GM23338 (cell line): Measurements from ENCODE around the gene RNF130. TPM values are rescaled to one million over a fixed set of nuclear protein-coding genes. Genes with fewer than 3 reads are reported as not detected.

Experiments
- ATAC-seq: fragments of 200-7000 bp; cut with Tn5 transposase; 3 replicates; pipeline ENCODE4 v1.9.1; 2020
- DNase-seq: peaks from one replicate; pipeline ENCODE4 v3.0.0-alpha.2; 2015; ENCODE audit warnings: low spot score
- H2AFZ ChIP-seq: fragments of 200-600 bp; sonication (generic); 2 replicates; pipeline ENCODE4 v1.8.0; 2016; ENCODE audit warnings: antibody characterized with exemption, mild to moderate bottlenecking, moderate library complexity
- H3F3A ChIP-seq: fragments of 200-600 bp; sonication (generic); replicated peaks from 2 replicates; pipeline ENCODE4 v1.8.0; 2017; ENCODE audit warnings: antibody characterized with exemption, mixed run types, low read depth
- H3K27ac ChIP-seq: fragments of 200-600 bp; sonication (generic); 2 replicates; pipeline ENCODE4 v1.6.1; 2016; ENCODE audit warnings: low read depth
- H3K27me3 ChIP-seq: fragments of 200-600 bp; sonication (generic); 2 replicates; pipeline ENCODE4 v1.8.0; 2016; ENCODE audit warnings: mild to moderate bottlenecking, mixed run types, moderate library complexity; ENCODE audit not compliant: insufficient read depth
- H3K36me3 ChIP-seq: fragments of 200-600 bp; sonication (generic); 2 replicates; pipeline ENCODE4 v1.8.0; 2016; ENCODE audit warnings: mild to moderate bottlenecking; ENCODE audit not compliant: insufficient read depth
- H3K4me1 ChIP-seq: fragments of 200-600 bp; sonication (generic); 2 replicates; pipeline ENCODE4 v1.8.0; 2016; ENCODE audit warnings: mild to moderate bottlenecking, moderate library complexity; ENCODE audit not compliant: insufficient read depth
- H3K4me2 ChIP-seq: fragments of 200-600 bp; sonication (generic); 2 replicates; pipeline ENCODE4 v1.7.1; 2017; ENCODE audit warnings: mixed run types
- H3K4me3 ChIP-seq: fragments of 200-600 bp; sonication (generic); 2 replicates; pipeline ENCODE4 v1.6.1; 2016; ENCODE audit warnings: mixed run types
- H3K79me2 ChIP-seq: fragments of 200-600 bp; sonication (generic); replicated peaks from 2 replicates; pipeline ENCODE4 v1.8.0; 2017; ENCODE audit warnings: mild to moderate bottlenecking; ENCODE audit not compliant: insufficient read depth
- H3K9me2 ChIP-seq: fragments of 200-600 bp; sonication (generic); 2 replicates; pipeline ENCODE4 v1.8.0; 2017; ENCODE audit not compliant: insufficient read depth
- H4K20me1 ChIP-seq: fragments of 200-600 bp; sonication (generic); replicated peaks from 2 replicates; pipeline ENCODE4 v1.8.0; 2017; ENCODE audit warnings: mild to moderate bottlenecking; ENCODE audit not compliant: insufficient read depth
- H3K27ac Mint-ChIP-seq: 2 replicates; pipeline ENCODE4 v1.8.0; 2020; ENCODE audit warnings: inconsistent platforms, mild to moderate bottlenecking, moderate library complexity, mixed read lengths
- H3K27me3 Mint-ChIP-seq: 3 replicates; pipeline ENCODE4 v1.8.0; 2022; ENCODE audit warnings: low read depth, mild to moderate bottlenecking, moderate library complexity, mixed read lengths, inconsistent platforms; ENCODE audit not compliant: insufficient read depth, poor library complexity
- H3K36me3 Mint-ChIP-seq: 3 replicates; pipeline ENCODE4 v1.8.0; 2021; ENCODE audit warnings: low read depth, mild to moderate bottlenecking, inconsistent platforms, moderate library complexity, mixed read lengths
- H3K4me1 Mint-ChIP-seq: 3 replicates; pipeline ENCODE4 v1.8.0; 2020; ENCODE audit warnings: mild to moderate bottlenecking, inconsistent platforms, mixed read lengths
- H3K4me3 Mint-ChIP-seq: 3 replicates; pipeline ENCODE4 v1.8.0; 2021; ENCODE audit warnings: moderate library complexity, mild to moderate bottlenecking, inconsistent platforms, mixed read lengths
- H3K9me3 Mint-ChIP-seq: 3 replicates; pipeline ENCODE4 v1.8.0; 2020; ENCODE audit warnings: moderate library complexity, mild to moderate bottlenecking, inconsistent platforms, mixed read lengths
- ETS1 ChIP-seq: IDR thresholded peaks from 2 replicates; pipeline ENCODE4 v1.6.1; 2016; ENCODE audit warnings: antibody characterized with exemption
- EZH2 ChIP-seq: fragments of 200-600 bp; sonication (generic); IDR thresholded peaks from one replicate; pipeline ENCODE4 v1.8.0; 2017; ENCODE audit warnings: antibody characterized with exemption, mild to moderate bottlenecking, low read depth; ENCODE audit not compliant: unreplicated experiment
- EZH2phosphoT487 ChIP-seq: fragments of 200-600 bp; sonication (generic); IDR thresholded peaks from one replicate; pipeline ENCODE4 v1.8.1; 2018; ENCODE audit warnings: antibody characterized with exemption; ENCODE audit not compliant: unreplicated experiment
- JUNB ChIP-seq: IDR thresholded peaks from one replicate; pipeline ENCODE4 v1.6.1; 2016; ENCODE audit warnings: antibody characterized with exemption; ENCODE audit not compliant: unreplicated experiment
- NANOG ChIP-seq: IDR thresholded peaks from 2 replicates; pipeline ENCODE4 v1.6.1; 2016; ENCODE audit warnings: antibody characterized with exemption, borderline replicate concordance
- POLR2AphosphoS5 ChIP-seq: IDR thresholded peaks from 2 replicates; pipeline ENCODE4 v1.6.1; 2016; ENCODE audit warnings: antibody characterized with exemption, low read depth
- ZNF331 ChIP-seq: fragments of 250-450 bp; sonication (Bioruptor Pico); IDR thresholded peaks from 2 replicates; pipeline ENCODE4 v1.5.0; 2020; ENCODE audit warnings: low read depth, mild to moderate bottlenecking, moderate library complexity
- polyA plus RNA-seq: library from polyadenylated mRNA; unstranded; fragments of >200 nt; fragmentation: Nextera tagmentation; extraction: Ambion mirVana; gene quantifications from 2 replicates; pipeline ENCODE4 v1.2.1, GENCODE V29; 2016
- total RNA-seq: library from RNA; depleted of rRNA; stranded (reverse); fragments of >200 nt; shearing (Covaris generic); gene quantifications from 2 replicates; pipeline ENCODE4 v1.2.3, GENCODE V29; 2014
- TF ChIP-seq, protein P1 (sequence below): IDR thresholded peaks from one replicate; pipeline ENCODE4 v1.6.1; 2018; ENCODE audit warnings: antibody characterized with exemption; ENCODE audit not compliant: unreplicated experiment
- TF ChIP-seq, protein P2 (sequence below), 2 experiments: fragments of 200-600 bp in 1 of 2; sonication (generic) in 1 of 2; conservative IDR thresholded peaks; 2 replicates each; pipeline versions ENCODE4 v1.5.1 to v1.6.1; 2016 to 2017; ENCODE audit warnings: antibody characterized with exemption in 2 of 2, low read depth in 2 of 2, mild to moderate bottlenecking in 2 of 2, moderate library complexity in 1 of 2
- TF ChIP-seq, protein P3 (sequence below): fragments of 250-450 bp; sonication (Bioruptor Pico); IDR thresholded peaks from 2 replicates; pipeline ENCODE4 v1.5.0; 2020; ENCODE audit warnings: mild to moderate bottlenecking, moderate library complexity

RNF130 gene
- total and polyA plus RNA-seq, 2 experiments from 2014 or later: 60.1 to 97.3 TPM

GRCh38 chr5:179909224-179909623, 162.3 kb downstream of the RNF130 start:
- Mint-ChIP-seq H3K27ac (no peak overlapping the region), H3K4me1 (peaks cover 2% of the 10 kb centered on the region; the same call in 1 of the 3 replicates), H3K36me3 (peaks cover 11% of the 10 kb centered on the region; the same call in 2 of the 3 replicates), H3K27me3 (peaks cover 14% of the 10 kb centered on the region), H3K9me3 (no peaks in the 10 kb centered on the region; the same call in 2 of the 3 replicates), H3K4me3 (no peak overlapping the region)
- H2AFZ ChIP-seq: no peak overlapping the region
- TF ChIP-seq, protein P1, sequence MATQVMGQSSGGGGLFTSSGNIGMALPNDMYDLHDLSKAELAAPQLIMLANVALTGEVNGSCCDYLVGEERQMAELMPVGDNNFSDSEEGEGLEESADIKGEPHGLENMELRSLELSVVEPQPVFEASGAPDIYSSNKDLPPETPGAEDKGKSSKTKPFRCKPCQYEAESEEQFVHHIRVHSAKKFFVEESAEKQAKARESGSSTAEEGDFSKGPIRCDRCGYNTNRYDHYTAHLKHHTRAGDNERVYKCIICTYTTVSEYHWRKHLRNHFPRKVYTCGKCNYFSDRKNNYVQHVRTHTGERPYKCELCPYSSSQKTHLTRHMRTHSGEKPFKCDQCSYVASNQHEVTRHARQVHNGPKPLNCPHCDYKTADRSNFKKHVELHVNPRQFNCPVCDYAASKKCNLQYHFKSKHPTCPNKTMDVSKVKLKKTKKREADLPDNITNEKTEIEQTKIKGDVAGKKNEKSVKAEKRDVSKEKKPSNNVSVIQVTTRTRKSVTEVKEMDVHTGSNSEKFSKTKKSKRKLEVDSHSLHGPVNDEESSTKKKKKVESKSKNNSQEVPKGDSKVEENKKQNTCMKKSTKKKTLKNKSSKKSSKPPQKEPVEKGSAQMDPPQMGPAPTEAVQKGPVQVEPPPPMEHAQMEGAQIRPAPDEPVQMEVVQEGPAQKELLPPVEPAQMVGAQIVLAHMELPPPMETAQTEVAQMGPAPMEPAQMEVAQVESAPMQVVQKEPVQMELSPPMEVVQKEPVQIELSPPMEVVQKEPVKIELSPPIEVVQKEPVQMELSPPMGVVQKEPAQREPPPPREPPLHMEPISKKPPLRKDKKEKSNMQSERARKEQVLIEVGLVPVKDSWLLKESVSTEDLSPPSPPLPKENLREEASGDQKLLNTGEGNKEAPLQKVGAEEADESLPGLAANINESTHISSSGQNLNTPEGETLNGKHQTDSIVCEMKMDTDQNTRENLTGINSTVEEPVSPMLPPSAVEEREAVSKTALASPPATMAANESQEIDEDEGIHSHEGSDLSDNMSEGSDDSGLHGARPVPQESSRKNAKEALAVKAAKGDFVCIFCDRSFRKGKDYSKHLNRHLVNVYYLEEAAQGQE: no peak
- TF ChIP-seq POLR2AphosphoS5: no peak
- no peak for TF ChIP-seq EZH2phosphoT487
- TF ChIP-seq JUNB: no peak
- TF ChIP-seq, protein P2, sequence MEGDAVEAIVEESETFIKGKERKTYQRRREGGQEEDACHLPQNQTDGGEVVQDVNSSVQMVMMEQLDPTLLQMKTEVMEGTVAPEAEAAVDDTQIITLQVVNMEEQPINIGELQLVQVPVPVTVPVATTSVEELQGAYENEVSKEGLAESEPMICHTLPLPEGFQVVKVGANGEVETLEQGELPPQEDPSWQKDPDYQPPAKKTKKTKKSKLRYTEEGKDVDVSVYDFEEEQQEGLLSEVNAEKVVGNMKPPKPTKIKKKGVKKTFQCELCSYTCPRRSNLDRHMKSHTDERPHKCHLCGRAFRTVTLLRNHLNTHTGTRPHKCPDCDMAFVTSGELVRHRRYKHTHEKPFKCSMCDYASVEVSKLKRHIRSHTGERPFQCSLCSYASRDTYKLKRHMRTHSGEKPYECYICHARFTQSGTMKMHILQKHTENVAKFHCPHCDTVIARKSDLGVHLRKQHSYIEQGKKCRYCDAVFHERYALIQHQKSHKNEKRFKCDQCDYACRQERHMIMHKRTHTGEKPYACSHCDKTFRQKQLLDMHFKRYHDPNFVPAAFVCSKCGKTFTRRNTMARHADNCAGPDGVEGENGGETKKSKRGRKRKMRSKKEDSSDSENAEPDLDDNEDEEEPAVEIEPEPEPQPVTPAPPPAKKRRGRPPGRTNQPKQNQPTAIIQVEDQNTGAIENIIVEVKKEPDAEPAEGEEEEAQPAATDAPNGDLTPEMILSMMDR (conservative IDR thresholded peaks at IDR 0.05; ENCODE audit: low read depth in 2 of 2): no peak
- TF ChIP-seq, protein P3, sequence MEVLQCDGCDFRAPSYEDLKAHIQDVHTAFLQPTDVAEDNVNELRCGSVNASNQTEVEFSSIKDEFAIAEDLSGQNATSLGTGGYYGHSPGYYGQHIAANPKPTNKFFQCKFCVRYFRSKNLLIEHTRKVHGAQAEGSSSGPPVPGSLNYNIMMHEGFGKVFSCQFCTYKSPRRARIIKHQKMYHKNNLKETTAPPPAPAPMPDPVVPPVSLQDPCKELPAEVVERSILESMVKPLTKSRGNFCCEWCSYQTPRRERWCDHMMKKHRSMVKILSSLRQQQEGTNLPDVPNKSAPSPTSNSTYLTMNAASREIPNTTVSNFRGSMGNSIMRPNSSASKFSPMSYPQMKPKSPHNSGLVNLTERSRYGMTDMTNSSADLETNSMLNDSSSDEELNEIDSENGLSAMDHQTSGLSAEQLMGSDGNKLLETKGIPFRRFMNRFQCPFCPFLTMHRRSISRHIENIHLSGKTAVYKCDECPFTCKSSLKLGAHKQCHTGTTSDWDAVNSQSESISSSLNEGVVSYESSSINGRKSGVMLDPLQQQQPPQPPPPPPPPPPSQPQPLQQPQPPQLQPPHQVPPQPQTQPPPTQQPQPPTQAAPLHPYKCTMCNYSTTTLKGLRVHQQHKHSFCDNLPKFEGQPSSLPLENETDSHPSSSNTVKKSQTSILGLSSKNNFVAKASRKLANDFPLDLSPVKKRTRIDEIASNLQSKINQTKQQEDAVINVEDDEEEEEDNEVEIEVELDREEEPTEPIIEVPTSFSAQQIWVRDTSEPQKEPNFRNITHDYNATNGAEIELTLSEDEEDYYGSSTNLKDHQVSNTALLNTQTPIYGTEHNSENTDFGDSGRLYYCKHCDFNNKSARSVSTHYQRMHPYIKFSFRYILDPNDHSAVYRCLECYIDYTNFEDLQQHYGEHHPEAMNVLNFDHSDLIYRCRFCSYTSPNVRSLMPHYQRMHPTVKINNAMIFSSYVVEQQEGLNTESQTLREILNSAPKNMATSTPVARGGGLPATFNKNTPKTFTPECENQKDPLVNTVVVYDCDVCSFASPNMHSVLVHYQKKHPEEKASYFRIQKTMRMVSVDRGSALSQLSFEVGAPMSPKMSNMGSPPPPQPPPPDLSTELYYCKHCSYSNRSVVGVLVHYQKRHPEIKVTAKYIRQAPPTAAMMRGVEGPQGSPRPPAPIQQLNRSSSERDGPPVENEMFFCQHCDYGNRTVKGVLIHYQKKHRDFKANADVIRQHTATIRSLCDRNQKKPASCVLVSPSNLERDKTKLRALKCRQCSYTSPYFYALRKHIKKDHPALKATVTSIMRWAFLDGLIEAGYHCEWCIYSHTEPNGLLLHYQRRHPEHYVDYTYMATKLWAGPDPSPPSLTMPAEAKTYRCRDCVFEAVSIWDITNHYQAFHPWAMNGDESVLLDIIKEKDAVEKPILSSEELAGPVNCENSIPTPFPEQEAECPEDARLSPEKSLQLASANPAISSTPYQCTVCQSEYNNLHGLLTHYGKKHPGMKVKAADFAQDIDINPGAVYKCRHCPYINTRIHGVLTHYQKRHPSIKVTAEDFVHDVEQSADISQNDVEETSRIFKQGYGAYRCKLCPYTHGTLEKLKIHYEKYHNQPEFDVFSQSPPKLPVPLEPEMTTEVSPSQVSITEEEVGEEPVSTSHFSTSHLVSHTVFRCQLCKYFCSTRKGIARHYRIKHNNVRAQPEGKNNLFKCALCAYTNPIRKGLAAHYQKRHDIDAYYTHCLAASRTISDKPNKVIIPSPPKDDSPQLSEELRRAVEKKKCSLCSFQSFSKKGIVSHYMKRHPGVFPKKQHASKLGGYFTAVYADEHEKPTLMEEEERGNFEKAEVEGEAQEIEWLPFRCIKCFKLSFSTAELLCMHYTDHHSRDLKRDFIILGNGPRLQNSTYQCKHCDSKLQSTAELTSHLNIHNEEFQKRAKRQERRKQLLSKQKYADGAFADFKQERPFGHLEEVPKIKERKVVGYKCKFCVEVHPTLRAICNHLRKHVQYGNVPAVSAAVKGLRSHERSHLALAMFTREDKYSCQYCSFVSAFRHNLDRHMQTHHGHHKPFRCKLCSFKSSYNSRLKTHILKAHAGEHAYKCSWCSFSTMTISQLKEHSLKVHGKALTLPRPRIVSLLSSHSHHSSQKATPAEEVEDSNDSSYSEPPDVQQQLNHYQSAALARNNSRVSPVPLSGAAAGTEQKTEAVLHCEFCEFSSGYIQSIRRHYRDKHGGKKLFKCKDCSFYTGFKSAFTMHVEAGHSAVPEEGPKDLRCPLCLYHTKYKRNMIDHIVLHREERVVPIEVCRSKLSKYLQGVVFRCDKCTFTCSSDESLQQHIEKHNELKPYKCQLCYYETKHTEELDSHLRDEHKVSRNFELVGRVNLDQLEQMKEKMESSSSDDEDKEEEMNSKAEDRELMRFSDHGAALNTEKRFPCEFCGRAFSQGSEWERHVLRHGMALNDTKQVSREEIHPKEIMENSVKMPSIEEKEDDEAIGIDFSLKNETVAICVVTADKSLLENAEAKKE (CRISPR knock-in tag): no peak
- TF ChIP-seq ZNF331 (CRISPR knock-in tag): no peak
- TF ChIP-seq ETS1: no peak
- no peak for TF ChIP-seq EZH2
- no peak for TF ChIP-seq NANOG
- no peak overlapping the region for H3K4me3 ChIP-seq
- DNase-seq (no peak), ATAC-seq (no peak)
- H3K27me3 ChIP-seq: no peaks in the 10 kb centered on the region
- H3F3A ChIP-seq: peaks cover 21% of the 10 kb centered on the region
- H3K27ac ChIP-seq: no peak overlapping the region
- H3K4me2 ChIP-seq: no peak overlapping the region
- H3K9me2 ChIP-seq: no peaks in the 10 kb centered on the region
- peaks cover 13% of the 10 kb centered on the region for H3K4me1 ChIP-seq
- H4K20me1 ChIP-seq: peaks cover 3% of the 10 kb centered on the region; the same call in 1 of the 2 replicates
- peaks cover 10% of the 10 kb centered on the region for H3K79me2 ChIP-seq
- no peaks in the 10 kb centered on the region for H3K36me3 ChIP-seq
